ENCODE measurements around the gene OR2L3.

- no peak for TF ChIP-seq CTCF (IDR thresholded peaks at IDR 0.05; ENCODE audit: poor library complexity, severe bottlenecking)
- no peak for TF ChIP-seq POLR2AphosphoS5 (IDR thresholded peaks at IDR 0.05)
- no peak for TF ChIP-seq EZH2 (IDR thresholded peaks at IDR 0.05; ENCODE audit: borderline replicate concordance, insufficient read depth, low read length, poor library complexity, severe bottlenecking)
- no peak for TF ChIP-seq EP300 (conservative IDR thresholded peaks at IDR 0.05; ENCODE audit: poor library complexity, severe bottlenecking)
- no peak for TF ChIP-seq REST (IDR thresholded peaks at IDR 0.05; ENCODE audit: borderline replicate concordance)
- no peak for TF ChIP-seq RAD21 (conservative IDR thresholded peaks at IDR 0.05)
- TF ChIP-seq MXI1 (conservative IDR thresholded peaks at IDR 0.05; ENCODE audit: poor library complexity, severe bottlenecking): no peak
- TF ChIP-seq TAF1 (IDR thresholded peaks at IDR 0.05; ENCODE audit: low read depth): no peak
- TF ChIP-seq SMC3 (conservative IDR thresholded peaks at IDR 0.05; ENCODE audit: poor library complexity): no peak
These were observed 38.9 kb upstream of the OR2L3 start for GRCh38 chr1:248007778-248008177.
